Suppressor macrophage treated with lipopolysaccharide for 1 hour (primary cell): Measurements from ENCODE around the gene LRP1-AS.

Experiments
- DNase-seq, 3 donors: peaks; one replicate each; pipeline ENCODE4 v3.0.0-alpha.2; 2020 to 2022

The LRP1-AS gene

GRCh38 chr12:57179331-57180086 is 32.1 kb upstream of the LRP1-AS start:
- DNase-seq, result no peak

GRCh38 chr12:57178213-57178612 is 30.8 kb upstream of the LRP1-AS start:
- no peak for DNase-seq

- no peak for DNase-seq
Measured at GRCh38 chr12:57177354-57177753, 29.9 kb upstream of the LRP1-AS start.

- no peak for DNase-seq
Measured at GRCh38 chr12:57176846-57177245, 29.4 kb upstream of the LRP1-AS start.

- no peak for DNase-seq
Measured at GRCh38 chr12:57176139-57176477, 28.7 kb upstream of the LRP1-AS start.

GRCh38 chr12:57175428-57176138 is 28.2 kb upstream of the LRP1-AS start:
- DNase-seq, result peak; percentile 80 to 91 (median 87)

- no peak for DNase-seq
Measured at GRCh38 chr12:57173683-57174082, 26.3 kb upstream of the LRP1-AS start.

- DNase-seq, result peak; percentile 41 to 71 (median 45)
Measured at GRCh38 chr12:57173089-57173488, 25.7 kb upstream of the LRP1-AS start.

GRCh38 chr12:57171668-57172067 is 24.2 kb upstream of the LRP1-AS start:
- DNase-seq, result no peak

GRCh38 chr12:57170927-57171326 is 23.5 kb upstream of the LRP1-AS start:
- DNase-seq, result no peak

- no peak for DNase-seq
Measured at GRCh38 chr12:57170408-57170807, 23.0 kb upstream of the LRP1-AS start.

GRCh38 chr12:57169969-57170368 is 22.6 kb upstream of the LRP1-AS start:
- no peak for DNase-seq

- DNase-seq, result no peak
Measured at GRCh38 chr12:57169046-57169795, 21.8 kb upstream of the LRP1-AS start.

- DNase-seq, result no peak
Measured at GRCh38 chr12:57168058-57168457, 20.6 kb upstream of the LRP1-AS start.

GRCh38 chr12:57166971-57167371 is 19.6 kb upstream of the LRP1-AS start:
- peak; percentile 73 to 86 (median 77) for DNase-seq

GRCh38 chr12:57165741-57166140 is 18.3 kb upstream of the LRP1-AS start:
- peak in 1 of 3 donors; percentile 30 for DNase-seq

GRCh38 chr12:57164966-57165625 is 17.7 kb upstream of the LRP1-AS start:
- DNase-seq, result peak; percentile 43 to 70 (median 64)

GRCh38 chr12:57164454-57164853 is 17.0 kb upstream of the LRP1-AS start:
- DNase-seq, result no peak

GRCh38 chr12:57162553-57163125 is 15.2 kb upstream of the LRP1-AS start:
- peak; percentile 40 to 53 (median 44) for DNase-seq

GRCh38 chr12:57161491-57161890 is 14.1 kb upstream of the LRP1-AS start:
- no peak for DNase-seq

- no peak for DNase-seq
Measured at GRCh38 chr12:57160741-57161140, 13.3 kb upstream of the LRP1-AS start.

- no peak for DNase-seq
Measured at GRCh38 chr12:57160040-57160439, 12.6 kb upstream of the LRP1-AS start.

- peak; percentile 64 to 67 (median 65) for DNase-seq
Measured at GRCh38 chr12:57159311-57159710, 11.9 kb upstream of the LRP1-AS start.
